Colonic mucosa (tissue), 4 donors: Measurements from ENCODE around the gene IFIT5. TPM values are rescaled to one million over a fixed set of nuclear protein-coding genes. Genes with fewer than 3 reads are reported as not detected.

ENCODE experiments used
- DNase-seq: peaks from one replicate; pipeline ENCODE4 v3.0.0-alpha.2; 2020
- H3K27ac ChIP-seq: fragments of 200-600 bp; one replicate; pipeline ENCODE4 v1.8.0; 2021
- H3K27me3 ChIP-seq: fragments of 200-600 bp; one replicate; pipeline ENCODE4 v1.8.0; 2021
- H3K36me3 ChIP-seq: fragments of 200-600 bp; one replicate; pipeline ENCODE4 v1.8.0; 2021
- H3K4me1 ChIP-seq: fragments of 200-600 bp; one replicate; pipeline ENCODE4 v1.8.0; 2021; ENCODE audit warnings: mild to moderate bottlenecking
- H3K4me3 ChIP-seq: fragments of 200-600 bp; one replicate; pipeline ENCODE4 v1.8.0; 2021
- H3K9ac ChIP-seq, 2 donors: one replicate each; pipeline ENCODE4 v1.7.0; 2013; ENCODE audit warnings: control low read depth in 2 of 2, low read depth in 2 of 2, low read length in 2 of 2
- H3K9me3 ChIP-seq: fragments of 200-600 bp; one replicate; pipeline ENCODE4 v1.8.0; 2021
- CTCF ChIP-seq: fragments of 200-600 bp; IDR thresholded peaks from one replicate; pipeline ENCODE4 v1.8.0; 2022; ENCODE audit warnings: antibody characterized with exemption, mild to moderate bottlenecking
- intact Hi-C: fragments of 100-400 bp; cut with DNase I; formaldehyde crosslinking; loops from one replicate; pipeline ENCODE4 v1.14.1; 2022
- total RNA-seq, 2 donors: library from RNA; stranded (reverse); fragmentation: NEBNext Ultra II Directional in 1 of 2; extraction: Animal tissue kit (Norgen Biotek cat#: 25700) in 1 of 2; gene quantifications; one replicate each; pipeline ENCODE4 v1.2.1, GENCODE V29; 2021
- donor health status: healthy.
- donor health status: DM: no; HTN: no; CAD: no.
- donor health status: DM: no; HTN: no; CAD: no.

IFIT5 gene
- total RNA-seq, 2 donors from 2014 or later, result 6.1 to 7.5 TPM

GRCh38 chr10:89391907-89392756 lies 22.2 kb upstream of the IFIT5 start, which contains the start of gene IFIT1:
TSS of gene IFIT1 (plus strand) at chr10:89392623. CDS start at chr10:89392713, 90 bp downstream.
- peak within 1 kb of the TSS; percentile 24 for H3K4me3 ChIP-seq
- no peak for TF ChIP-seq CTCF
- peak; percentile 73 for DNase-seq
- peak within 1 kb of the TSS; percentile 64 for H3K27ac ChIP-seq
- H3K4me1 ChIP-seq, result no peaks in the 10 kb centered on the region
- no peaks in the 10 kb centered on the region for H3K36me3 ChIP-seq
- peak within 1 kb of the TSS in 1 of 2 donors; percentile 73 for H3K9ac ChIP-seq
- intact Hi-C loops, result no loop called here
- H3K27me3 ChIP-seq, result no peaks in the 10 kb centered on the region
- no peaks in the 10 kb centered on the region for H3K9me3 ChIP-seq

- intact Hi-C loops, result no loop called here
Measured at GRCh38 chr10:89392974-89393373, 21.4 kb upstream of the IFIT5 start.

GRCh38 chr10:89393898-89394297 lies 20.5 kb upstream of the IFIT5 start:
- no peak for TF ChIP-seq CTCF
- H3K9me3 ChIP-seq, result no peaks in the 10 kb centered on the region
- intact Hi-C loops, result no loop called here
- H3K27me3 ChIP-seq, result no peaks in the 10 kb centered on the region
- no peak overlapping the region for H3K27ac ChIP-seq
- no peak overlapping the region for H3K9ac ChIP-seq
- DNase-seq, result peak; percentile 1
- no peaks in the 10 kb centered on the region for H3K36me3 ChIP-seq
- no peak overlapping the region for H3K4me3 ChIP-seq
- no peaks in the 10 kb centered on the region for H3K4me1 ChIP-seq

More at GRCh38 chr10:89392974-89393373, 21.4 kb upstream of the IFIT5 start:
- Histone ChIP-seq H3K27ac (peak overlapping the region; percentile 64), H3K36me3 (no peaks in the 10 kb centered on the region), H3K9me3 (no peaks in the 10 kb centered on the region), H3K9ac (peak overlapping the region in 1 of 2 donors; percentile 73), H3K4me1 (no peaks in the 10 kb centered on the region), H3K4me3 (peak overlapping the region; percentile 24), H3K27me3 (no peaks in the 10 kb centered on the region)
- peak; percentile 38 for DNase-seq
- no peak for TF ChIP-seq CTCF

GRCh38 chr10:89395141-89395540 lies 19.2 kb upstream of the IFIT5 start:
- Histone ChIP-seq H3K9ac (no peak overlapping the region), H3K27ac (no peak overlapping the region), H3K36me3 (no peaks in the 10 kb centered on the region), H3K9me3 (no peaks in the 10 kb centered on the region), H3K27me3 (no peaks in the 10 kb centered on the region), H3K4me1 (no peaks in the 10 kb centered on the region), H3K4me3 (no peak overlapping the region)
- no peak for TF ChIP-seq CTCF
- peak; percentile 11 for DNase-seq
- intact Hi-C loops, result no loop called here

- no peaks in the 10 kb centered on the region for H3K27me3 ChIP-seq
- H3K4me3 ChIP-seq, result no peak overlapping the region
- H3K36me3 ChIP-seq, result no peaks in the 10 kb centered on the region
- H3K9ac ChIP-seq, result no peak overlapping the region
- intact Hi-C loops, result no loop called here
- no peak for TF ChIP-seq CTCF
- DNase-seq, result no peak
- no peaks in the 10 kb centered on the region for H3K4me1 ChIP-seq
- no peak overlapping the region for H3K27ac ChIP-seq
- no peaks in the 10 kb centered on the region for H3K9me3 ChIP-seq
Measured at GRCh38 chr10:89398003-89398749, 16.2 kb upstream of the IFIT5 start.
